Fibroblast of skin of right biceps (primary cell): ENCODE data around the gene FBXL16.
A peak's percentile ranks its signal among the peaks of the same experiment; 100 is the strongest.

Source experiments
- DNase-seq: peaks from one replicate; pipeline ENCODE4 v3.0.0-alpha.2; 2013

Gene FBXL16

GRCh38 chr16:686459-687260, 18.9 kb downstream of the FBXL16 start:
- DNase-seq = no peak

GRCh38 chr16:685967-686366, 19.6 kb downstream of the FBXL16 start:
- DNase-seq = peak; percentile 39

GRCh38 chr16:684961-685696, 20.5 kb downstream of the FBXL16 start:
- no peak for DNase-seq

- DNase-seq = peak; percentile 95
Measured at GRCh38 chr16:684071-684794, 21.4 kb downstream of the FBXL16 start, which contains the start of gene JMJD8. JMJD8 (minus strand) TSS chr16:684334; CDS start chr16:684319, 15 bp downstream.

GRCh38 chr16:683396-684070, 22.1 kb downstream of the FBXL16 start:
- no peak for DNase-seq

GRCh38 chr16:682493-683395, 22.9 kb downstream of the FBXL16 start:
- DNase-seq = no peak

GRCh38 chr16:681746-682427, 23.7 kb downstream of the FBXL16 start:
- DNase-seq = no peak

GRCh38 chr16:680967-681745, 24.4 kb downstream of the FBXL16 start:
- DNase-seq = peak; percentile 30

GRCh38 chr16:680625-680945, 25.0 kb downstream of the FBXL16 start:
- no peak for DNase-seq

GRCh38 chr16:679814-680624, 25.6 kb downstream of the FBXL16 start, which contains the start of gene STUB1:
STUB1 (plus strand) TSS chr16:680410; CDS start chr16:680526, 116 bp downstream.
- DNase-seq = peak; percentile 85

GRCh38 chr16:678858-679813, 26.5 kb downstream of the FBXL16 start:
- DNase-seq = peak; percentile 65

- no peak for DNase-seq
Measured at GRCh38 chr16:678209-678857, 27.3 kb downstream of the FBXL16 start.

- DNase-seq = no peak
Measured at GRCh38 chr16:677316-678190, 28.0 kb downstream of the FBXL16 start.

GRCh38 chr16:676913-677312, 28.7 kb downstream of the FBXL16 start:
- DNase-seq = no peak

GRCh38 chr16:676565-676902, 29.1 kb downstream of the FBXL16 start:
- no peak for DNase-seq

- DNase-seq = no peak
Measured at GRCh38 chr16:675884-676564, 29.6 kb downstream of the FBXL16 start.
